Epithelial cell of alveolus of lung (primary cell): ENCODE measurements around the gene PTH. TPM values are rescaled to one million over a fixed set of nuclear protein-coding genes. Genes with fewer than 3 reads are reported as not detected.

ENCODE experiments used
- total RNA-seq: library from RNA; depleted of rRNA; stranded (reverse); fragments of >200 nt; gene quantifications from 2 replicates; pipeline ENCODE4 v1.2.1, GENCODE V29; 2015

The PTH gene
- total RNA-seq: not detected in 2 replicates

GRCh38 chr11:13495929-13496328, at the start of gene PTH:
Gene PTH (minus strand): TSS chr11:13495997. CDS start chr11:13492855, 3,142 bp downstream.

DNA sequence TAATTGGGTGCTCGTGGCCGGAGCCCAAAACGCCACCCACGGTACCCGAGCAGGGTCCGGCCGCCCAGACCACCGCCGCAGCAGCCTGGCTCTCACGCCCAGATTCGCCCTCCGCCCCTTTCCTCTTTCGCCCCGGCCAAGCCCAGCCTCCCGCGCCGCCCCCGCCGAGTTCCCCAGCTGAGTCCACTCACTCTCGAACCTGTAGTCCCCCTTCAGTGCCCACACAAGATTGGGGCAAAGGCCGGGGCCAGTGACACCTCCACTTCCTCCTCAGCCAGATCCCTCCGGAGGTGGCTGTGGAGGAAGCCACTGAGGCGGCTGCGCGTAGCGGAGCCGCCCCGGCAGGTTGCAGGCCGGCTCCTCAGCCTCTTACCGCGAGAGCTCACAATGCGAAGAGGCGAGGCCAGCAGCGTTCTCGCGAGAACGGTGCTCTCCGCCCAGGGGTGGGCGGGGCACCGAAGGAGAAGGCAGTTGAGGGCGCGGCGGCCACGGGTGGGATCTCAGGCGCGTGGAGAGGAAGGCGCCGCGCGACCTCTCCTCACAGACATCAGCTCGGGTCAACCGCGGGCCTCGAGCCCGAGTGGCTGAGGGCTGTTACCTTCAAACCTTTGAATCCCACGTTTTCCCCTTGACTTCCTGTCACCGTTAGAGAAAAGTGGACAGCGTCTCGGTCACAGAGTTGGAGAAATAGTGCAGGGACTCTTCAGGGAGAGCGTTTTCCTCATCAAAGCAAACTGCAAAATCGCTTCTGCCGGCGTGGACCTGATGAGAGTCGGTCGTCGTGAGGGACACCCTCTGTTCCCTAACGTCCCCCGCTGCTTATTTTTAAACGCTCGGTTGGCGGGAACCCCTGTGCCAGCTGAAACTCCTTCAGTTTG, 32.7 kb downstream of the PTH start, which contains the start of gene BTBD10:
Gene BTBD10, minus strand, starts transcription at position 322 of the 878 bp plus-strand sequence. CDS start 18,098 bp downstream, outside the sequence.

Other genes with a start within 250 kb of the PTH start
- 15.9 and 29.5 TPM in 2 replicates for gene BMAL1, start 218.2 kb downstream of the PTH start, total RNA-seq
- gene BTBD10, start 32.8 kb downstream of the PTH start, total RNA-seq: 9.3 and 30.5 TPM in 2 replicates
- 18.4 and 20.9 TPM in 2 replicates for gene FAR1, start 172.7 kb upstream of the PTH start, total RNA-seq